Sigmoid colon (tissue), 4 donors: ENCODE measurements around the gene GATA5.

Experiments
- CTCF ChIP-seq, 4 experiments: fragments of 450-650 bp in 3 of 4; fragments of 200-600 bp in 1 of 4; IDR thresholded peaks; one replicate each; pipeline ENCODE4 v1.5.1; 2016 to 2019; ENCODE audit warnings: antibody characterized with exemption in 4 of 4, mild to moderate bottlenecking in 3 of 4, moderate library complexity in 2 of 4
- POLR2A ChIP-seq, 2 donors: fragments of 450-650 bp; IDR thresholded peaks; one replicate each; pipeline ENCODE4 v1.6.1; 2016; ENCODE audit warnings: antibody characterized with exemption in 2 of 2, mild to moderate bottlenecking in 2 of 2, moderate library complexity in 2 of 2
- POLR2AphosphoS5 ChIP-seq, 4 donors: sonication (generic); formaldehyde crosslinking; IDR thresholded peaks; one replicate each; pipeline ENCODE4 v1.6.1; 2017; ENCODE audit warnings: antibody characterized with exemption in 4 of 4

- TF ChIP-seq CTCF (IDR thresholded peaks at IDR 0.05) (no peak), POLR2AphosphoS5 (IDR thresholded peaks at IDR 0.05) (no peak), POLR2A (IDR thresholded peaks at IDR 0.05) (no peak)
These were observed 9.4 kb upstream of the GATA5 start for GRCh38 chr20:62485062-62485700.
